Ishikawa (cell line): ENCODE measurements around the gene TANK.

ENCODE experiments used
- CEBPB ChIP-seq: IDR thresholded peaks from 2 replicates; pipeline ENCODE4 v1.6.1; 2012
- CREB1 ChIP-seq: IDR thresholded peaks from 2 replicates; pipeline ENCODE4 v1.6.1; 2012; ENCODE audit warnings: low read depth
- EGR1 ChIP-seq: IDR thresholded peaks from 2 replicates; pipeline ENCODE4 v1.6.1; 2012
- EP300 ChIP-seq: IDR thresholded peaks from 2 replicates; pipeline ENCODE4 v1.6.1; 2012; ENCODE audit warnings: borderline replicate concordance
- FOXM1 ChIP-seq: IDR thresholded peaks from 2 replicates; pipeline ENCODE4 v1.6.1; 2012; ENCODE audit warnings: low read depth, borderline replicate concordance
- NFIC ChIP-seq: IDR thresholded peaks from 2 replicates; pipeline ENCODE4 v1.6.1; 2012
- RAD21 ChIP-seq: IDR thresholded peaks from 2 replicates; pipeline ENCODE4 v1.6.1; 2012; ENCODE audit warnings: low read depth
- TAF1 ChIP-seq: IDR thresholded peaks from 2 replicates; pipeline ENCODE4 v1.6.1; 2012; ENCODE audit warnings: low read depth, mild to moderate bottlenecking
- TCF12 ChIP-seq: IDR thresholded peaks from 2 replicates; pipeline ENCODE4 v1.6.1; 2012; ENCODE audit warnings: low read depth
- TEAD4 ChIP-seq: IDR thresholded peaks from 2 replicates; pipeline ENCODE4 v1.6.1; 2012
- YY1 ChIP-seq: IDR thresholded peaks from 2 replicates; pipeline ENCODE4 v1.6.1; 2012; ENCODE audit warnings: low read depth
- ZBTB7A ChIP-seq: IDR thresholded peaks from 2 replicates; pipeline ENCODE4 v1.6.1; 2012; ENCODE audit warnings: low read depth
- TF ChIP-seq, protein P1 (sequence below): IDR thresholded peaks from 2 replicates; pipeline ENCODE4 v1.6.1; 2012
- TF ChIP-seq, protein P2 (sequence below): IDR thresholded peaks from 2 replicates; pipeline ENCODE4 v1.6.1; 2012; ENCODE audit warnings: low read depth, mild to moderate bottlenecking
- TF ChIP-seq, protein P3 (sequence below): IDR thresholded peaks from 2 replicates; pipeline ENCODE4 v1.6.1; 2012

Gene TANK

DNA sequence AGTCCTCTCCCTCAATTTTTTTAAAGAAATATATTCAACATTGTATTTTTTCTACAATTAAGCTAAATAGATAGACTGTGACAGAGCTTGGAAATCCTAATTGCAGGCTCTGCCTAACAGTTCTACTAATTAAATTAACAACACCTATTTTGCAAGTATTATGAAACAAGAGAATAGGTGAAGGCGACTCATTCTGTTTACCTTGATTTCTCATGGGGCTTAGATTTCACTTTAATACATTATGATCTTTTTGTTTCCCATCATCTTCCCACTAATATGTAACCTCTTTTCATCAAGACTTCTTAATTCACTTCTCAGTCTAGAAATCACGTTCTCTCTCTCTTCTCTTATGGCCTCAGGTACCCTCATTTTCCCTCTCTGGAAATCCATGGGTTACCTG lies 42.7 kb upstream of the TANK start:
- TF ChIP-seq NFIC, result no peak
- no peak for TF ChIP-seq TCF12
- TF ChIP-seq EP300, result no peak
- no peak for TF ChIP-seq EGR1
- TF ChIP-seq TEAD4, result no peak
- no peak for TF ChIP-seq RAD21
- TF ChIP-seq, protein P1, sequence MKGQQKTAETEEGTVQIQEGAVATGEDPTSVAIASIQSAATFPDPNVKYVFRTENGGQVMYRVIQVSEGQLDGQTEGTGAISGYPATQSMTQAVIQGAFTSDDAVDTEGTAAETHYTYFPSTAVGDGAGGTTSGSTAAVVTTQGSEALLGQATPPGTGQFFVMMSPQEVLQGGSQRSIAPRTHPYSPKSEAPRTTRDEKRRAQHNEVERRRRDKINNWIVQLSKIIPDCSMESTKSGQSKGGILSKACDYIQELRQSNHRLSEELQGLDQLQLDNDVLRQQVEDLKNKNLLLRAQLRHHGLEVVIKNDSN, result no peak
- TF ChIP-seq ZBTB7A, result no peak
- no peak for TF ChIP-seq FOXM1
- TF ChIP-seq, protein P2, sequence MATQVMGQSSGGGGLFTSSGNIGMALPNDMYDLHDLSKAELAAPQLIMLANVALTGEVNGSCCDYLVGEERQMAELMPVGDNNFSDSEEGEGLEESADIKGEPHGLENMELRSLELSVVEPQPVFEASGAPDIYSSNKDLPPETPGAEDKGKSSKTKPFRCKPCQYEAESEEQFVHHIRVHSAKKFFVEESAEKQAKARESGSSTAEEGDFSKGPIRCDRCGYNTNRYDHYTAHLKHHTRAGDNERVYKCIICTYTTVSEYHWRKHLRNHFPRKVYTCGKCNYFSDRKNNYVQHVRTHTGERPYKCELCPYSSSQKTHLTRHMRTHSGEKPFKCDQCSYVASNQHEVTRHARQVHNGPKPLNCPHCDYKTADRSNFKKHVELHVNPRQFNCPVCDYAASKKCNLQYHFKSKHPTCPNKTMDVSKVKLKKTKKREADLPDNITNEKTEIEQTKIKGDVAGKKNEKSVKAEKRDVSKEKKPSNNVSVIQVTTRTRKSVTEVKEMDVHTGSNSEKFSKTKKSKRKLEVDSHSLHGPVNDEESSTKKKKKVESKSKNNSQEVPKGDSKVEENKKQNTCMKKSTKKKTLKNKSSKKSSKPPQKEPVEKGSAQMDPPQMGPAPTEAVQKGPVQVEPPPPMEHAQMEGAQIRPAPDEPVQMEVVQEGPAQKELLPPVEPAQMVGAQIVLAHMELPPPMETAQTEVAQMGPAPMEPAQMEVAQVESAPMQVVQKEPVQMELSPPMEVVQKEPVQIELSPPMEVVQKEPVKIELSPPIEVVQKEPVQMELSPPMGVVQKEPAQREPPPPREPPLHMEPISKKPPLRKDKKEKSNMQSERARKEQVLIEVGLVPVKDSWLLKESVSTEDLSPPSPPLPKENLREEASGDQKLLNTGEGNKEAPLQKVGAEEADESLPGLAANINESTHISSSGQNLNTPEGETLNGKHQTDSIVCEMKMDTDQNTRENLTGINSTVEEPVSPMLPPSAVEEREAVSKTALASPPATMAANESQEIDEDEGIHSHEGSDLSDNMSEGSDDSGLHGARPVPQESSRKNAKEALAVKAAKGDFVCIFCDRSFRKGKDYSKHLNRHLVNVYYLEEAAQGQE, result no peak
- TF ChIP-seq TAF1, result no peak
- TF ChIP-seq YY1, result no peak
- no peak for TF ChIP-seq CREB1
- TF ChIP-seq, protein P3, sequence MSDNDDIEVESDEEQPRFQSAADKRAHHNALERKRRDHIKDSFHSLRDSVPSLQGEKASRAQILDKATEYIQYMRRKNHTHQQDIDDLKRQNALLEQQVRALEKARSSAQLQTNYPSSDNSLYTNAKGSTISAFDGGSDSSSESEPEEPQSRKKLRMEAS, result no peak
- no peak for TF ChIP-seq CEBPB

DNA sequence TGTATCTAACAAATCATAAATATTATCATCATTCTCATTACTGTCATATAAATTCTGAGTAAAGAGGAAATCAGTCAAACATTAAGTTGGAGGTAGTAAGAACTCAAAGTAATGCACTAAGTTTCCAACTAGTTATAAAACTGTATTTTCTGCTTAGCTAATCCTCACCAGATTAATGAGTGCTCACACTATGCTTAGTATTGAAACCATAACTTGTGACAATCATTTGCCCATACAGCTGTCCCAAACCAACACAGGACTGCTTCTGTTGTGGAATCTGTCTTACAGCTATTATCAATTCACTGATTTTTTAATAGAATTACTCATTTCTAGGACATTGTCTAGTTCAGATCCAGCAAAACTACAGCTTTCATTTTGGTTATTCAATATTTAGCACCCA lies 41.5 kb upstream of the TANK start:
- TF ChIP-seq ZBTB7A (no peak), CREB1 (no peak), FOXM1 (no peak), TEAD4 (no peak), YY1 (no peak), EGR1 (no peak), EP300 (no peak), TCF12 (no peak), RAD21 (no peak), NFIC (no peak), CEBPB (no peak), TAF1 (no peak)
- TF ChIP-seq, protein P1, result no peak
- TF ChIP-seq, protein P3, result no peak
- TF ChIP-seq, protein P2, result no peak

DNA sequence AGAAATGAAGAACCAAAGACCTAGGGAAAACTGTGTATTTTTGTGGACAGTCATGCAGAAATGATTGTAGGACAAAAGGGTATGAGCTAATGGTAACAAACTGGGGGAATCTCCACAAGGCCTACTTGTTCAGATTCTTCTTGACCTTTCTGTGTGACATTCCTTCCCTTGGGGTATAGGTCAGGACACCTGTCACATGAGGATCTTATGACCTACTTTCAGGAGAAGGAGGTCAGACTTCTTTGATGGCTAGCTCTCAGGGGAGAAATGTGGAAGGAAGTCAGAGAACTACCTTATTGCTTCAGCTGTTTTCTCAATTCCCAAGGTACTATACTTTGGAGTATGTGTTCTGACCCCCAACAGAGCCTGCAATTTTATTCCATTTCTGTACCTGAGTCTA lies 40.7 kb upstream of the TANK start:
- TF ChIP-seq CEBPB (no peak), FOXM1 (no peak), EGR1 (no peak), YY1 (no peak), RAD21 (no peak), TCF12 (no peak), TAF1 (no peak), CREB1 (no peak), TEAD4 (no peak)

DNA sequence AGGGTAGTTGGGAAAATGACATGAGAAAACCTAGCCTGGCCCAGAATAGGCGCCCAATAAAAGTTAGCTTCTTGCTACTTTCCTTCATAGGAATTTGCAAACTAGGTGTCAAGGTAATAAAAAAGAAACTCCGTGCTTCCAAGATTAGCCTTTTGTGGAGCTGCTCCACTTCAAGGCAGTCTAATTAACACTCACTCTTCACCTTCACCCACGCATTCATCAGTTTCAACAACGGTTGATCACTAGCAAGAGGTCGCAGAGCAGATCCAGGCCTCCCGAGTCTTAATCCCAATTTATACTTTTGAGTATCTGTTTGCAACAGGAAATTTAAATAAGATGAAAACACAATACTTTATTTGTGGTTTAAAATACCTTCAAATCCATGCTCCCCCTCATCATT lies 39.5 kb upstream of the TANK start:
- TF ChIP-seq, protein P3, result no peak
- TF ChIP-seq YY1 (no peak), TAF1 (no peak), TEAD4 (no peak), EGR1 (no peak), FOXM1 (no peak), RAD21 (no peak), CEBPB (no peak), EP300 (no peak), NFIC (no peak), CREB1 (no peak), TCF12 (no peak)
- TF ChIP-seq, protein P2, result no peak
- TF ChIP-seq, protein P1, result no peak
